Retinal pigment epithelial cell (primary cell): ENCODE results near the gene PROM1.

Experiments used
- DNase-seq: peaks from one replicate; pipeline ENCODE4 v3.0.0-alpha.2; 2010; ENCODE audit warnings: low read depth
- H3K4me3 ChIP-seq: 2 replicates; pipeline ENCODE4 v1.5.1; 2011; ENCODE audit warnings: mild to moderate bottlenecking, low read length, control low read depth, moderate library complexity
- TF ChIP-seq, protein P1 (sequence below): conservative IDR thresholded peaks from 2 replicates; pipeline ENCODE4 v1.5.1; 2011; ENCODE audit warnings: low read depth, low read length, control low read depth, inconsistent platforms

Gene PROM1

DNA sequence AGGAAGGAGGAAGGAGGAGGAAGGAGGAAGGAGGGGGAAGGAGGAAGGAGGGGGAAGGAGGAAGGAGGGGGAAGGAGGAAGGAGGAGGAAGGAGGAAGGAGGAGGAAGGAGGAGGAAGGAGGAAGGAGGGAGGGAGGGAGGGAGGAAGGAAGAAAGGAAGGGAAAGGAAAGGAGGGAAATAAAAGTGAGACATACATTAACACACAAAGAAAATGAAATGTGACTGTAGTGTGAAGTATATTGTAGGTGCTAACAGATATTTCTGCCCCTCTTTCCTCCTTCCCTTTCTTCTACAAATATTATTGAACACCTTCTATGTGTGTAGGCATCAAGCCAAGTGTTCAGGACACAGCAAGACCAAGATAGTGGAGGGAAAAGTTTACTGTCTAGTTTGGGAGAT lies 26.4 kb upstream of the PROM1 start:
- TF ChIP-seq, protein P1, sequence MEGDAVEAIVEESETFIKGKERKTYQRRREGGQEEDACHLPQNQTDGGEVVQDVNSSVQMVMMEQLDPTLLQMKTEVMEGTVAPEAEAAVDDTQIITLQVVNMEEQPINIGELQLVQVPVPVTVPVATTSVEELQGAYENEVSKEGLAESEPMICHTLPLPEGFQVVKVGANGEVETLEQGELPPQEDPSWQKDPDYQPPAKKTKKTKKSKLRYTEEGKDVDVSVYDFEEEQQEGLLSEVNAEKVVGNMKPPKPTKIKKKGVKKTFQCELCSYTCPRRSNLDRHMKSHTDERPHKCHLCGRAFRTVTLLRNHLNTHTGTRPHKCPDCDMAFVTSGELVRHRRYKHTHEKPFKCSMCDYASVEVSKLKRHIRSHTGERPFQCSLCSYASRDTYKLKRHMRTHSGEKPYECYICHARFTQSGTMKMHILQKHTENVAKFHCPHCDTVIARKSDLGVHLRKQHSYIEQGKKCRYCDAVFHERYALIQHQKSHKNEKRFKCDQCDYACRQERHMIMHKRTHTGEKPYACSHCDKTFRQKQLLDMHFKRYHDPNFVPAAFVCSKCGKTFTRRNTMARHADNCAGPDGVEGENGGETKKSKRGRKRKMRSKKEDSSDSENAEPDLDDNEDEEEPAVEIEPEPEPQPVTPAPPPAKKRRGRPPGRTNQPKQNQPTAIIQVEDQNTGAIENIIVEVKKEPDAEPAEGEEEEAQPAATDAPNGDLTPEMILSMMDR: no peak
- DNase-seq: no peak
- no peak overlapping the region for H3K4me3 ChIP-seq

DNA sequence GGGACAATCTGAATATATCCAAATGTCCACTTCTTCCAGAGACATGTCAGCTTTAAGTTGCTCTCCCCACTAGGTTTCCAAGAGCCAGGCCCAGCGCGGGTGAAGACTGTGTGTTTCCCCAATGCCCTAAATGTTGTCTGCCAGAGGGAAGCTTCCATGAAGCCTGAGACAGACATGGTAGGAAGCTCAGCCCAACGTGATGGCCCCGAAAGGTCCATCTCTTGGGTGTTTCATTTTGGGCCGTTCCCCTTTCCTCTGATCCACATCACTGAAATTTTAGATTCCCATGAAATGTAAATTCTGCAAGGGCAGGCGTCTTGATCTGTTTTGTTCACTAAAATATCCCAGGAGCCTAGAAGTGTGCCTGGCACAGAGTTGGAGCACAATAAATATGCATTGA lies 25.4 kb upstream of the PROM1 start:
- no peak for DNase-seq
- no peak overlapping the region for H3K4me3 ChIP-seq
- TF ChIP-seq, protein P1: no peak

DNA sequence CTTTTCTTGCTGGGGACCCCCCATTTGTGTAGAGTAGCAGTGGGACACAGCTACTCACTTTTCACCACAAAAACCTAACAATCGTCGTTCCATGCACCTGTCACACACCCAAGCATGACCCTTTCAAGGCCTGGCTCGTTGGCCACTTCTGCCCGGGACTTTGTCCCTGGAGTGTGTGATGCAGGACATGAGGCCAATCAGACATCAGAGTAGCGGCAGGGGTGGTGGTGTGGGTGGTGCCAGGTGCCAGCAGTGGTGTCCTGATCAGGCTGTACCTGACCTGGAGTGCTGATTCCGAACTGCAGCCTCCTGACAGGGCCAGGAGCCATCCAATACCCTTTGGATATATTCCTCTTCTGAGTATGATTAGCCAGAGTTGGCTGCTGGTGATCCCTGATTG lies 23.1 kb upstream of the PROM1 start:
- H3K4me3 ChIP-seq: no peak overlapping the region
- TF ChIP-seq, protein P1: no peak
- DNase-seq: no peak

DNA sequence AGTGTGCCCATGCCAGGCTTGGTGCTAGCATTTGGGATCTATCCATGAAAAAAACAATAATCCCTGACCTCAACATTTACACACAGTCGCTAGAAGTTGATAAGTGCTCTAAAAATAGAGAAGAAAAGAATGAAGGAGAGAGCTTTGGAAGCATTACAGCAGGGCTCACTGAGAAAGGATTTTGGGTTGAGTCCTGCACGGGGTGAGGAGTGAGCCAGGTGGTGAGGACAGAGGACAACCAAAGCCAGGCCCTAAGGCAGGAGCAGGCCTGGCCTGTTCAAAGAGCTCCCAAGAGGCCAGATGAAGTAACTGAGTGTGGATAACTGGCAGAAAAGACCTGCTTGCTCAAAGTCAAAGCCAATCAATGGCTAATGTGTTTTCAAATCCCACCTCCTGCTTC lies 20.7 kb upstream of the PROM1 start:
- no peak for DNase-seq
- no peak overlapping the region for H3K4me3 ChIP-seq
- TF ChIP-seq, protein P1: no peak

DNA sequence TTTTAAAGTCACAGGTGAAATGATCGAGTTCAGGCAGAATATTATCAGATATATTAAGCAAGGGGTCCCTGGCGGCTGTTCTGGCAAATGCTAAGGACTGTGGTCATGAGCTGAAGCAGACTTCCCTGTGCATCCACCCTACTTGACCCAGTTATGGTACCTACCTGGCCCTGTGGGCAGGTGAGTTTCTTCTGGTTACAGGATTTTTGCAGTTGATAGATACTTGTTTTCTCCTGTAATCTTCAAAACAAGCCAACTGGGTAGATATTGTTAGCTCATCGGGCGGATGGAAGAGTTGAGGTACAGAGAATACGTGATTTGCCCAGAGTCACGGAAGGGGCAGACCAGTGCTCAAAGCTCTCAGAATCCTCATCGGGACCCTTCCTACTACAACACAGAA lies 18.5 kb upstream of the PROM1 start:
- H3K4me3 ChIP-seq: no peak overlapping the region
- TF ChIP-seq, protein P1: no peak
- DNase-seq: no peak

DNA sequence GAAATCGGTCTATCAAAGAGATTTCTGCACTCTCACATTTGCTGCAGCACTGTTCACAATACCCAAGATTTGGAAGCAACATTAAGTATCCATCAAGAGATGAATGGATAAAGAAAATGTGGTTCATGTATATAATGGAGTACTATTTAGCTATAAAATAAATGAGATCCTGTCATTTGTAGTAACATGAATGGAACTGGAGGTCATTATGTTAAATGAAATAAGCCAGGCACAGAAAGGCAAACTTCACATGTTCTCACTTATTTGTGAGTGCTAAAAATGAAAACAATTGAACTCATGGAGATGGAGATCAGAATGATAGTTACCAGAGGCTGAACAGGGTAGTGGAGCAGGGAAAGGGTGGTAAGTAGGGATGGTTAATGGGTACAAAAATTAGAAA lies 17.0 kb upstream of the PROM1 start:
- TF ChIP-seq, protein P1: no peak
- no peak for DNase-seq
- H3K4me3 ChIP-seq: no peak overlapping the region

DNA sequence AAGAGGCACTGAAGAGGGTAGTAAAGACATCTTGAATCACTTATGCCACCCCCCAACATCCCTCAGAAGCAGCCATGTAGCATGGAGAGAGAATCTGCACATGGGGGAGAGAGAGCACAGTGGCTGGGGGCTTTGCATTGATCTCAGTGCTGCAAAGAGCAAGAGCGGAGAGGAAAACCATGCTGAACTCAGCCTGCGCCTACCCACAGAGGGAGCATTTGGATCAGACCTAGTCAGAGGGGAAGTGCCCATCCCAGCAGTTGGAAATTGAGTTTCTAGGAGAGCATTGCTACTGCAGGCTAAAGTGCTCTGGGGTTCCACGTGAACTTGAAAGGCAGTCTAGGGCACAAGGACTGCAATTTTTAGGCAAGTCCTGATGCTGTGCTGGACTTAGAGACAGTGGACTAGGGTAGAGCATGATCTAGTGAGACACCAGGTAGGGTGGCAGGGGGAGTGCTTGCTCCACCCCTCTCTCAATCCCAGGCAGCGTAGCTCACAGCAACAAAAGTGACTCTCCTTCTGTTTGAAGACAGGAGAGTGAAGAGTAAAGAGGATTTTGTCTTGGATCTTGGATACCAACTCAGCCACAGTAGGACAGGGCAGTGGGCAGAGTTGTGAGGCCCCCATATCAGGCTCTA lies 9.0 kb upstream of the PROM1 start:
- DNase-seq: no peak
- TF ChIP-seq, protein P1: no peak
- no peak overlapping the region for H3K4me3 ChIP-seq
